GM12878 (cell line): Measurements from ENCODE around the gene NEGR1.

Source experiments
- EED ChIP-seq: sonication (generic); IDR thresholded peaks from 2 replicates; pipeline ENCODE4 v1.6.1; 2016; ENCODE audit warnings: antibody characterized with exemption, low read depth
- EP300 ChIP-seq, 2 experiments: fragments of 150-350 bp in 1 of 2; IDR thresholded peaks; 2 replicates each; pipeline ENCODE4 v1.6.1; 2011 to 2012; ENCODE audit warnings: low read depth in 2 of 2, low read length in 2 of 2, borderline replicate concordance in 1 of 2, improper control_type of control experiment in 1 of 2, inconsistent platforms in 1 of 2; ENCODE audit not compliant: control insufficient read depth in 1 of 2
- POLR2A ChIP-seq: IDR thresholded peaks from 2 replicates; pipeline ENCODE4 v1.6.1; 2011; ENCODE audit warnings: low read depth, mild to moderate bottlenecking, low read length
- RBBP5 ChIP-seq: fragments of 200-600 bp; sonication (generic); conservative IDR thresholded peaks from 2 replicates; pipeline ENCODE4 v1.6.1; 2016
- SMARCA5 ChIP-seq: fragments of 450-650 bp; IDR thresholded peaks from 2 replicates; pipeline ENCODE4 v1.6.1; 2017; ENCODE audit warnings: mild to moderate bottlenecking
- SRF ChIP-seq, 2 experiments: IDR thresholded peaks; 2 replicates each; pipeline ENCODE4 v1.6.1; 2011; ENCODE audit warnings: low read depth in 2 of 2, low read length in 2 of 2, mild to moderate bottlenecking in 1 of 2, moderate library complexity in 1 of 2
- ZNF274 ChIP-seq: IDR thresholded peaks from one replicate; pipeline ENCODE4 v1.8.0; 2011; ENCODE audit not compliant: insufficient read length, insufficient read depth
- TF ChIP-seq, protein P1 (sequence below): IDR thresholded peaks from 2 replicates; pipeline ENCODE4 v1.6.1; 2012; ENCODE audit warnings: low read depth, low read length, improper control_type of control experiment

- TF ChIP-seq SMARCA5 = no peak
- TF ChIP-seq POLR2A = no peak
- TF ChIP-seq EED = 0 out of 2 replicates have a peak, but pooled peaks have one; percentile 27
- TF ChIP-seq SRF (IDR thresholded peaks at IDR 0.05; ENCODE audit: low read depth in 2 of 2, low read length in 2 of 2) = no peak
- no peak for TF ChIP-seq RBBP5
- TF ChIP-seq, protein P1, sequence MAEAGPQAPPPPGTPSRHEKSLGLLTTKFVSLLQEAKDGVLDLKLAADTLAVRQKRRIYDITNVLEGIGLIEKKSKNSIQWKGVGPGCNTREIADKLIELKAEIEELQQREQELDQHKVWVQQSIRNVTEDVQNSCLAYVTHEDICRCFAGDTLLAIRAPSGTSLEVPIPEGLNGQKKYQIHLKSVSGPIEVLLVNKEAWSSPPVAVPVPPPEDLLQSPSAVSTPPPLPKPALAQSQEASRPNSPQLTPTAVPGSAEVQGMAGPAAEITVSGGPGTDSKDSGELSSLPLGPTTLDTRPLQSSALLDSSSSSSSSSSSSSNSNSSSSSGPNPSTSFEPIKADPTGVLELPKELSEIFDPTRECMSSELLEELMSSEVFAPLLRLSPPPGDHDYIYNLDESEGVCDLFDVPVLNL = no peak
- TF ChIP-seq EP300 (IDR thresholded peaks at IDR 0.05; ENCODE audit: borderline replicate concordance in 1 of 2, control insufficient read depth in 1 of 2, low read depth in 2 of 2, low read length in 2 of 2) = peak in 1 of 2 experiments; percentile 68; a peak in 1 of 4 replicates
- TF ChIP-seq ZNF274 = no peak
These were observed 314.7 kb downstream of the NEGR1 start for GRCh38 chr1:71967670-71968069.
